NT2/D1 (cell line): Measurements from ENCODE around the gene MAPK14.

Source experiments
- SUZ12 ChIP-seq: IDR thresholded peaks from 2 replicates; pipeline ENCODE4 v1.6.1; 2011; ENCODE audit not compliant: insufficient read length, insufficient read depth; ENCODE audit errors: extremely low read depth
- YY1 ChIP-seq: IDR thresholded peaks from 2 replicates; pipeline ENCODE4 v1.6.1; 2011; ENCODE audit not compliant: insufficient read length, insufficient read depth
- ZNF274 ChIP-seq: IDR thresholded peaks from 2 replicates; pipeline ENCODE4 v1.6.1; 2011; ENCODE audit warnings: mild to moderate bottlenecking, low read depth, low read length

- TF ChIP-seq SUZ12 (no peak), YY1 (no peak), ZNF274 (no peak)
Observed at GRCh38 chr6:36119209-36119608, 91.6 kb downstream of the MAPK14 start.
